HCT116 (cell line): ENCODE results near the gene ATG3. TPM values are rescaled to one million over a fixed set of nuclear protein-coding genes. Genes with fewer than 3 reads are reported as not detected.

Experiments used
- ATAC-seq: fragments of 200-7000 bp; cut with Tn5 transposase; 2 replicates; pipeline ENCODE4 v1.9.1; 2020; ENCODE audit warnings: mild to moderate bottlenecking, moderate library complexity
- BruUV-seq: library from RNA; stranded (reverse); fragments of 400-500 nt; replicated peaks from 2 replicates; lab custom pipeline; 2021; lab: Mats Ljungman, UMichigan
- CTCF ChIA-PET: fragments of 300-600 bp; sonication (Branson Sonifier 250); formaldehyde crosslinking; loops from one replicate; lab custom pipeline; 2021; ENCODE audit warnings: antibody characterized with exemption; lab: Charles Lee
- POLR2A ChIA-PET: fragments of 300-600, 350-600 bp; sonication (Branson Sonifier 250); formaldehyde crosslinking; loops from one replicate; lab custom pipeline; 2021; ENCODE audit warnings: antibody characterized with exemption; lab: Charles Lee
- RAD21 ChIA-PET, 2 experiments: fragments of 300-600 bp; sonication (Branson Sonifier 250); formaldehyde crosslinking; loops; one replicate each; lab custom pipeline; 2023; ENCODE audit warnings: low total read pairs in 2 of 2; ENCODE audit not compliant: uncharacterized antibody in 2 of 2, unreplicated experiment in 2 of 2, low non-redundant PET in 1 of 2; lab: Charles Lee
- DNase-seq: peaks from one replicate; pipeline ENCODE4 v3.0.0-alpha.2; 2010; ENCODE audit warnings: low read depth, low spot score
- H2AFZ ChIP-seq: fragments of 200-600 bp; shearing (Covaris generic), sonication (generic); 2 replicates; pipeline ENCODE4 v1.6.1; 2017; ENCODE audit warnings: low read depth, mixed run types, mixed read lengths, antibody characterized with exemption, low read length; ENCODE audit not compliant: poor library complexity, severe bottlenecking
- H3K27ac ChIP-seq: 2 replicates; pipeline ENCODE4 v1.5.1; 2012; ENCODE audit warnings: low read depth, low read length
- H3K27me3 ChIP-seq: fragments of 200-600 bp; sonication (generic); 2 replicates; pipeline ENCODE4 v1.6.1; 2016; ENCODE audit warnings: mixed run types, low read length, mixed read lengths; ENCODE audit not compliant: insufficient read depth
- H3K36me3 ChIP-seq, 2 experiments: fragments of 200-500 bp in 1 of 2; fragments of 200-600 bp in 1 of 2; sonication (Bioruptor generic) in 1 of 2; sonication (generic) in 1 of 2; 2 replicates each; pipeline versions ENCODE4 v1.5.1 to v1.6.1; 2014 to 2016; ENCODE audit warnings: low read length in 2 of 2, inconsistent platforms in 1 of 2, mixed read lengths in 1 of 2, mixed run types in 1 of 2; ENCODE audit not compliant: insufficient read depth in 2 of 2, control insufficient read depth in 1 of 2
- H3K4me1 ChIP-seq, 2 experiments: fragments of 200-600 bp in 1 of 2; sonication (generic) in 1 of 2; 2 replicates each; pipeline versions ENCODE4 v1.5.1 to v1.6.1; 2012 to 2017; ENCODE audit warnings: low read length in 2 of 2, inconsistent platforms in 1 of 2, mild to moderate bottlenecking in 1 of 2, mixed read lengths in 1 of 2, mixed run types in 1 of 2, moderate library complexity in 1 of 2; ENCODE audit not compliant: insufficient read depth in 2 of 2, control insufficient read depth in 1 of 2
- H3K4me2 ChIP-seq: fragments of 200-600 bp; sonication (generic); 2 replicates; pipeline ENCODE4 v1.6.1; 2017; ENCODE audit warnings: mixed run types, low read length, mixed read lengths
- H3K4me3 ChIP-seq, 2 experiments: fragments of 200-600 bp in 1 of 2; sonication (generic) in 1 of 2; replicated peaks in 1 of 2; 2 replicates each; pipeline ENCODE4 v1.5.1; 2011 to 2016; ENCODE audit warnings: low read length in 2 of 2, control low read depth in 1 of 2, low read depth in 1 of 2, mild to moderate bottlenecking in 1 of 2, mixed read lengths in 1 of 2, mixed run types in 1 of 2
- H3K79me2 ChIP-seq: fragments of 200-600 bp; sonication (generic); 2 replicates; pipeline ENCODE4 v1.6.1; 2017; ENCODE audit warnings: mild to moderate bottlenecking, mixed run types, low read length, moderate library complexity, mixed read lengths; ENCODE audit not compliant: insufficient read depth
- H3K9ac ChIP-seq: fragments of 200-600 bp; sonication (generic); 2 replicates; pipeline ENCODE4 v1.6.1; 2016; ENCODE audit warnings: low read length, mixed read lengths
- H3K9me2 ChIP-seq: fragments of 200-600 bp; sonication (generic), shearing (Covaris generic); 2 replicates; pipeline ENCODE4 v1.6.1; 2017; ENCODE audit warnings: mixed run types, mild to moderate bottlenecking, moderate library complexity; ENCODE audit not compliant: insufficient read depth
- H3K9me3 ChIP-seq, 2 experiments: fragments of 200-500 bp in 1 of 2; fragments of 200-600 bp in 1 of 2; sonication (Bioruptor generic) in 1 of 2; sonication (generic) in 1 of 2; 2 replicates each; pipeline ENCODE4 v1.6.1; 2014 to 2017; ENCODE audit warnings: low read length in 2 of 2, mixed read lengths in 2 of 2, inconsistent platforms in 1 of 2, low read depth in 1 of 2, mild to moderate bottlenecking in 1 of 2, mixed run types in 1 of 2, moderate library complexity in 1 of 2; ENCODE audit not compliant: control insufficient read depth in 1 of 2, insufficient read depth in 1 of 2
- H4K20me1 ChIP-seq: fragments of 200-600 bp; sonication (generic), shearing (Covaris generic); 2 replicates; pipeline ENCODE4 v1.6.1; 2017; ENCODE audit warnings: mixed run types, mild to moderate bottlenecking, moderate library complexity; ENCODE audit not compliant: insufficient read depth
- ATF3 ChIP-seq: IDR thresholded peaks from 2 replicates; pipeline ENCODE4 v1.6.1; 2012
- EZH2 ChIP-seq: fragments of 200-600 bp; sonication (generic); IDR thresholded peaks from 2 replicates; pipeline ENCODE4 v1.6.1; 2017; ENCODE audit warnings: antibody characterized with exemption, mixed run types
- EZH2phosphoT487 ChIP-seq: fragments of 200-600 bp; IDR thresholded peaks from 2 replicates; pipeline ENCODE4 v1.6.1; 2018; ENCODE audit warnings: antibody characterized with exemption, borderline replicate concordance
- FOSL1 ChIP-seq: IDR thresholded peaks from 2 replicates; pipeline ENCODE4 v1.6.1; 2012; ENCODE audit warnings: low read depth
- JUND ChIP-seq: IDR thresholded peaks from 2 replicates; pipeline ENCODE4 v1.6.1; 2012
- POLR2AphosphoS5 ChIP-seq: IDR thresholded peaks from 2 replicates; pipeline ENCODE4 v1.6.1; 2011; ENCODE audit warnings: mild to moderate bottlenecking, low read depth, low read length, moderate library complexity
- RAD21 ChIP-seq: IDR thresholded peaks from 2 replicates; pipeline ENCODE4 v1.6.1; 2012; ENCODE audit warnings: low read depth, mild to moderate bottlenecking
- SIN3A ChIP-seq: IDR thresholded peaks from 2 replicates; pipeline ENCODE4 v1.6.1; 2012; ENCODE audit warnings: low read depth
- SP1 ChIP-seq: IDR thresholded peaks from 2 replicates; pipeline ENCODE4 v1.6.1; 2012; ENCODE audit warnings: low read depth
- ZBTB33 ChIP-seq: IDR thresholded peaks from 2 replicates; pipeline ENCODE4 v1.6.1; 2011; ENCODE audit warnings: mild to moderate bottlenecking, low read length, moderate library complexity; ENCODE audit not compliant: insufficient replicate concordance; ENCODE audit errors: extremely low read depth
- ZNF274 ChIP-seq: fragments of 200-500 bp; sonication (Bioruptor generic); IDR thresholded peaks from 2 replicates; pipeline ENCODE4 v1.6.1; 2014; ENCODE audit warnings: mild to moderate bottlenecking, low read depth, low read length, inconsistent platforms
- intact Hi-C: fragments of 100-400 bp; cut with micrococcal nuclease; formaldehyde crosslinking; loops from 2 replicates; pipeline ENCODE4 v1.10.0; 2022
- total RNA-seq: library from RNA; stranded (reverse); gene quantifications from one replicate; pipeline ENCODE4 v1.2.1, GENCODE V29; 2021; ENCODE audit not compliant: unreplicated experiment

Gene ATG3
- total RNA-seq, 1 experiment from 2014 or later = 56.4 TPM

- intact Hi-C loops = loop anchor here (2.0 to 5.0 kb wide), 3 partner anchors 59 to 396 kb away; partner anchors contain the start of gene CCDC80
- Histone ChIP-seq H3K9me3 (no peaks in the 10 kb centered on the region), H3K4me3 (no peak overlapping the region), H3K79me2 (no peaks in the 10 kb centered on the region), H2AFZ (no peak overlapping the region), H3K9me2 (no peaks in the 10 kb centered on the region), H4K20me1 (no peaks in the 10 kb centered on the region), H3K36me3 (0 out of 4 replicates have a peak, but pooled peaks cover 0 to 5% of the 10 kb centered on the region in 2 experiments), H3K27me3 (no peaks in the 10 kb centered on the region), H3K27ac (no peak overlapping the region), H3K9ac (no peak overlapping the region), H3K4me1 (no peaks in the 10 kb centered on the region), H3K4me2 (no peak overlapping the region)
- TF ChIP-seq JUND (no peak), ZBTB33 (no peak), SIN3A (no peak), EZH2 (no peak), ZNF274 (no peak), EZH2phosphoT487 (no peak), RAD21 (no peak), FOSL1 (no peak), SP1 (no peak), ATF3 (no peak), POLR2AphosphoS5 (no peak)
- no peak for DNase-seq
- BruUV-seq = no TSS peak
- ChIA-PET POLR2A (no interaction called here), CTCF (interaction anchor here (1.1 to 2.0 kb wide), 5 partner anchors 10 to 396 kb away, joined by 3 to 7 read pairs (median 5); no protein-coding TSS in a partner anchor), RAD21 (interaction anchor here in 1 of 2 experiments (1.4 to 1.6 kb wide), 2 partner anchors 151 to 231 kb away, joined by 3 to 5 read pairs; no protein-coding TSS in a partner anchor)
- no peak for ATAC-seq
Measured at GRCh38 chr3:112583105-112583504, 21.3 kb upstream of the ATG3 start.
